Activated CD4-positive, alpha-beta T cell treated with anti-CD3 and anti-CD28 coated beads, Interleukin-2, amount 10 ng/mL, durations not matched to agents 7 days and 5 days (primary cell): ENCODE results near the gene RPS4Y1. TPM values are rescaled to one million over a fixed set of nuclear protein-coding genes. Genes with fewer than 3 reads are reported as not detected.
A peak's percentile ranks its signal among the peaks of the same experiment; 100 is the strongest.
"Not testable (repeated sequence)": the region's sequence is repeated elsewhere in the genome, so short reads cannot be mapped to it uniquely, and the experiment has no call there.

ENCODE experiments used
- CTCF ChIA-PET: fragments of 350-600 bp; sonication (Branson Sonifier 250); formaldehyde crosslinking; loops from one replicate; lab custom pipeline; 2021; ENCODE audit warnings: antibody characterized with exemption; lab: Charles Lee
- POLR2A ChIA-PET: fragments of 350-600 bp; sonication (Branson Sonifier 250); formaldehyde crosslinking; loops from one replicate; lab custom pipeline; 2021; ENCODE audit warnings: antibody characterized with exemption; lab: Charles Lee
- DNase-seq: peaks from one replicate; pipeline ENCODE4 v3.0.0-alpha.2; 2020
- H3K27ac Mint-ChIP-seq: one replicate; pipeline ENCODE4 v1.8.0; 2021; ENCODE audit warnings: mild to moderate bottlenecking, moderate library complexity, mixed read lengths
- H3K27me3 Mint-ChIP-seq: one replicate; pipeline ENCODE4 v1.8.0; 2021; ENCODE audit warnings: mixed read lengths
- H3K36me3 Mint-ChIP-seq: one replicate; pipeline ENCODE4 v1.8.0; 2021; ENCODE audit warnings: low read depth, mixed read lengths
- H3K4me1 Mint-ChIP-seq: one replicate; pipeline ENCODE4 v1.8.0; 2021; ENCODE audit warnings: mixed read lengths
- H3K4me3 Mint-ChIP-seq: one replicate; pipeline ENCODE4 v1.8.0; 2021; ENCODE audit warnings: mild to moderate bottlenecking, moderate library complexity, mixed read lengths
- H3K9me3 Mint-ChIP-seq: one replicate; pipeline ENCODE4 v1.8.0; 2021; ENCODE audit warnings: mixed read lengths
- total RNA-seq, 2 experiments: library from RNA; stranded (reverse); gene quantifications; one replicate each; pipeline ENCODE4 v1.2.3, GENCODE V29; 2021

Gene RPS4Y1
- total RNA-seq = 100 to 1,000 TPM; 267 to 297 TPM

GRCh38 chrY:2841471-2841893 lies at the start of gene RPS4Y1:
TSS of gene RPS4Y1 (plus strand) at chrY:2841602. CDS start at chrY:2841625, 23 bp downstream.
- DNase-seq = peak; percentile 69
- POLR2A ChIA-PET = no interaction called here
- H3K4me1 Mint-ChIP-seq = peaks cover 53% of the 10 kb centered on the region
- CTCF ChIA-PET = no interaction called here
- peak within 1 kb of the TSS; percentile 93 for H3K27ac Mint-ChIP-seq
- H3K36me3 Mint-ChIP-seq = peaks cover 46% of the 10 kb centered on the region
- peak within 1 kb of the TSS; percentile 85 for H3K4me3 Mint-ChIP-seq
- H3K9me3 Mint-ChIP-seq = no peaks in the 10 kb centered on the region
- no peaks in the 10 kb centered on the region for H3K27me3 Mint-ChIP-seq

- Mint-ChIP-seq H3K36me3 (no peaks in the 10 kb centered on the region), H3K27ac (no peak overlapping the region), H3K4me1 (no peaks in the 10 kb centered on the region), H3K27me3 (peaks cover 8% of the 10 kb centered on the region), H3K9me3 (no peaks in the 10 kb centered on the region), H3K4me3 (no peak overlapping the region)
- POLR2A ChIA-PET = no interaction called here
- no peak for DNase-seq
- CTCF ChIA-PET = no interaction called here
Observed at GRCh38 chrY:2796977-2797523, 44.4 kb upstream of the RPS4Y1 start.

- H3K4me1 Mint-ChIP-seq = peaks cover 3% of the 10 kb centered on the region
- DNase-seq = no peak
- H3K36me3 Mint-ChIP-seq = no peaks in the 10 kb centered on the region
- CTCF ChIA-PET = no interaction called here
- H3K27ac Mint-ChIP-seq = no peak overlapping the region
- peaks cover 15% of the 10 kb centered on the region for H3K27me3 Mint-ChIP-seq
- POLR2A ChIA-PET = no interaction called here
- no peaks in the 10 kb centered on the region for H3K9me3 Mint-ChIP-seq
- H3K4me3 Mint-ChIP-seq = no peak overlapping the region
Observed at GRCh38 chrY:2797991-2798390, 43.4 kb upstream of the RPS4Y1 start.

GRCh38 chrY:2800246-2800645 lies 41.2 kb upstream of the RPS4Y1 start:
- H3K4me3 Mint-ChIP-seq = no peak overlapping the region
- no peaks in the 10 kb centered on the region for H3K9me3 Mint-ChIP-seq
- POLR2A ChIA-PET = no interaction called here
- H3K4me1 Mint-ChIP-seq = peaks cover 3% of the 10 kb centered on the region
- H3K36me3 Mint-ChIP-seq = no peaks in the 10 kb centered on the region
- no peak for DNase-seq
- CTCF ChIA-PET = no interaction called here
- peaks cover 24% of the 10 kb centered on the region for H3K27me3 Mint-ChIP-seq
- H3K27ac Mint-ChIP-seq = no peak overlapping the region

GRCh38 chrY:2817146-2817896 lies 24.1 kb upstream of the RPS4Y1 start:
- CTCF ChIA-PET, POLR2A ChIA-PET, H3K36me3 Mint-ChIP-seq, H3K27ac Mint-ChIP-seq, H3K27me3 Mint-ChIP-seq, DNase-seq, H3K4me3 Mint-ChIP-seq, H3K4me1 Mint-ChIP-seq, H3K9me3 Mint-ChIP-seq: not testable (repeated sequence)

- Mint-ChIP-seq H3K4me1 (no peaks in the 10 kb centered on the region), H3K9me3 (no peaks in the 10 kb centered on the region), H3K36me3 (no peaks in the 10 kb centered on the region), H3K27me3 (peaks cover 9% of the 10 kb centered on the region), H3K4me3 (no peak overlapping the region), H3K27ac (no peak overlapping the region)
- POLR2A ChIA-PET = no interaction called here
- no peak for DNase-seq
- CTCF ChIA-PET = no interaction called here
Observed at GRCh38 chrY:2824471-2824870, 16.9 kb upstream of the RPS4Y1 start.

- POLR2A ChIA-PET = no interaction called here
- CTCF ChIA-PET = no interaction called here
- Mint-ChIP-seq H3K9me3 (no peaks in the 10 kb centered on the region), H3K4me1 (no peaks in the 10 kb centered on the region), H3K4me3 (no peak overlapping the region), H3K36me3 (no peaks in the 10 kb centered on the region), H3K27me3 (peaks cover 17% of the 10 kb centered on the region), H3K27ac (no peak overlapping the region)
- no peak for DNase-seq
Observed at GRCh38 chrY:2828497-2828896, 12.9 kb upstream of the RPS4Y1 start.

GRCh38 chrY:2835230-2835629 lies 6.2 kb upstream of the RPS4Y1 start:
- ChIA-PET POLR2A (no interaction called here), CTCF (no interaction called here)
- no peak overlapping the region for H3K4me3 Mint-ChIP-seq

GRCh38 chrY:2837078-2837477 lies 4.3 kb upstream of the RPS4Y1 start:
- Mint-ChIP-seq H3K4me1 (peaks cover 12% of the 10 kb centered on the region), H3K9me3 (no peaks in the 10 kb centered on the region)

More at GRCh38 chrY:2835230-2835629, 6.2 kb upstream of the RPS4Y1 start:
- DNase-seq = no peak
- H3K4me1 Mint-ChIP-seq = peaks cover 2% of the 10 kb centered on the region
- H3K27ac Mint-ChIP-seq = no peak overlapping the region
- no peaks in the 10 kb centered on the region for H3K9me3 Mint-ChIP-seq
- H3K27me3 Mint-ChIP-seq = peaks cover 22% of the 10 kb centered on the region
- H3K36me3 Mint-ChIP-seq = peaks cover 2% of the 10 kb centered on the region

GRCh38 chrY:2837932-2838331 lies 3.5 kb upstream of the RPS4Y1 start:
- CTCF ChIA-PET = no interaction called here

More at GRCh38 chrY:2837078-2837477, 4.3 kb upstream of the RPS4Y1 start:
- no peak overlapping the region for H3K4me3 Mint-ChIP-seq
- peaks cover 13% of the 10 kb centered on the region for H3K27me3 Mint-ChIP-seq
- no peak overlapping the region for H3K27ac Mint-ChIP-seq
- peaks cover 5% of the 10 kb centered on the region for H3K36me3 Mint-ChIP-seq
- ChIA-PET CTCF (no interaction called here), POLR2A (no interaction called here)
- DNase-seq = no peak

GRCh38 chrY:2846791-2847190 lies 5.4 kb downstream of the RPS4Y1 start:
- no peak overlapping the region for H3K27ac Mint-ChIP-seq
- ChIA-PET POLR2A (no interaction called here), CTCF (no interaction called here)
- peaks cover 86% of the 10 kb centered on the region for H3K4me1 Mint-ChIP-seq
- no peaks in the 10 kb centered on the region for H3K9me3 Mint-ChIP-seq
- peaks cover 76% of the 10 kb centered on the region for H3K36me3 Mint-ChIP-seq
- no peak overlapping the region for H3K4me3 Mint-ChIP-seq
- no peak for DNase-seq
- H3K27me3 Mint-ChIP-seq = no peaks in the 10 kb centered on the region

More at GRCh38 chrY:2837932-2838331, 3.5 kb upstream of the RPS4Y1 start:
- Mint-ChIP-seq H3K4me1 (peaks cover 20% of the 10 kb centered on the region), H3K4me3 (no peak overlapping the region), H3K27me3 (peaks cover 13% of the 10 kb centered on the region), H3K9me3 (no peaks in the 10 kb centered on the region), H3K36me3 (peaks cover 13% of the 10 kb centered on the region), H3K27ac (no peak overlapping the region)
- POLR2A ChIA-PET = no interaction called here
- no peak for DNase-seq

- no peak overlapping the region for H3K4me3 Mint-ChIP-seq
- H3K36me3 Mint-ChIP-seq = peaks cover 76% of the 10 kb centered on the region
- POLR2A ChIA-PET = no interaction called here
- H3K27me3 Mint-ChIP-seq = no peaks in the 10 kb centered on the region
- peak overlapping the region; percentile 26 for H3K27ac Mint-ChIP-seq
- CTCF ChIA-PET = no interaction called here
- no peaks in the 10 kb centered on the region for H3K9me3 Mint-ChIP-seq
- no peak for DNase-seq
- peaks cover 84% of the 10 kb centered on the region for H3K4me1 Mint-ChIP-seq
Observed at GRCh38 chrY:2848384-2848783, 7.0 kb downstream of the RPS4Y1 start.

- Mint-ChIP-seq H3K27me3 (no peaks in the 10 kb centered on the region), H3K4me3 (no peak overlapping the region), H3K36me3 (peaks cover 73% of the 10 kb centered on the region), H3K9me3 (no peaks in the 10 kb centered on the region), H3K4me1 (peaks cover 81% of the 10 kb centered on the region), H3K27ac (no peak overlapping the region)
- ChIA-PET CTCF (no interaction called here), POLR2A (no interaction called here)
- no peak for DNase-seq
Observed at GRCh38 chrY:2849368-2849767, 8.0 kb downstream of the RPS4Y1 start.
